Rectal smooth muscle tissue (tissue), 1 donor: Measurements from ENCODE around the gene CCDC102A.

Experiments
- H3K27ac ChIP-seq: one replicate; pipeline ENCODE4 v1.7.0; 2013; ENCODE audit warnings: low read depth, low read length, inconsistent platforms
- H3K27me3 ChIP-seq: one replicate; pipeline ENCODE4 v1.7.0; 2013; ENCODE audit warnings: low read length; ENCODE audit not compliant: control insufficient read depth, insufficient read depth
- H3K36me3 ChIP-seq: one replicate; pipeline ENCODE4 v1.7.0; 2013; ENCODE audit warnings: low read length; ENCODE audit not compliant: control insufficient read depth, insufficient read depth
- H3K4me1 ChIP-seq: one replicate; pipeline ENCODE4 v1.7.0; 2013; ENCODE audit warnings: low read length; ENCODE audit not compliant: control insufficient read depth, insufficient read depth
- H3K4me3 ChIP-seq: one replicate; pipeline ENCODE4 v1.7.0; 2013; ENCODE audit warnings: low read length
- H3K9ac ChIP-seq: one replicate; pipeline ENCODE4 v1.7.0; 2013; ENCODE audit warnings: low read length

Gene CCDC102A

DNA sequence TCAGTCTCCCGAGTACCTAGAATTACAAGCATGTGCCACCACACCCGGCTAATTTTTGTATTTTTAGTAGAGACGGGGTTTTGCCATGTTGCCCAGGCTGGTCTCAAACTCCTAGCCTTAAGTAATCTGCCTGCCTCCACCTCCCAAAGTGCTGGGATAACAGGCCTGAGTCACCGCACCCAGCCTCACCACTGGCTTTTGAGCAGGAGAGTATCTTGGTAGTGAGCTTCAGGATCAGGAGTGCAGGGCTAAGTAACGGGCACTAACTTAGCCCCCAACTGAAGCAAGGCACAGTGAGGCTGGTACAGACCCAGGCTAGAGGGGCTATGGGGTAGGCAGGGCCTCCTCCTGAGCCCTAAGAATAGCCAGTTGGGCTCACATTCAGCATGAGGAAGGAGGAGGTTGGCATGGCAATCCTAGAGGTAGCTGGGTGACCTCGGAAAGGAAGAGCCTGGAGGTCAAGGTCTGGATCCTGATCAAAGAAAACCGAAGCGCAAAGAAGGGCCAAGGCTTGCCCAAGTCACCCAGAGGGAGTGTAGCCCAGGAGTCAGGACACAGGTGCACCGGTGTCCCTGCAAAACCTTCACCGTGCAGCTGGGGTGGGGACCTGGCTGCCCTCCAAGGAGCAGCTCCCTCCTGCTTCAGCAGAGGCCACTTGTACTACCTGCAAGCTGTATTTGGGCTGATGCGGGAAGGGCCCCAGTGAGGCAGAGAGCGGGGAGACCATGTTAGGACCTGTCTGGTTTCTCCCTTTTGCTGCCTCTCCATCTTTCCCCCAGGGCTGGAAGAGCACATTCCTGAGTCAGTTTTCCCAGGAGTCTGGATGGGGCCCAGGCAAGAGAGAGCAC lies 4.8 kb upstream of the CCDC102A start:
- H3K36me3 ChIP-seq = no peaks in the 10 kb centered on the region
- no peak overlapping the region for H3K4me3 ChIP-seq
- H3K27ac ChIP-seq = no peak overlapping the region
- H3K4me1 ChIP-seq = no peaks in the 10 kb centered on the region
- H3K9ac ChIP-seq = no peak overlapping the region
- H3K27me3 ChIP-seq = no peaks in the 10 kb centered on the region

GRCh38 chr16:57540387-57540786 lies 4.0 kb upstream of the CCDC102A start:
- Histone ChIP-seq H3K4me1 (peaks cover under 1% of the 10 kb centered on the region), H3K36me3 (no peaks in the 10 kb centered on the region), H3K27me3 (no peaks in the 10 kb centered on the region), H3K9ac (no peak overlapping the region), H3K4me3 (no peak overlapping the region), H3K27ac (no peak overlapping the region)

DNA sequence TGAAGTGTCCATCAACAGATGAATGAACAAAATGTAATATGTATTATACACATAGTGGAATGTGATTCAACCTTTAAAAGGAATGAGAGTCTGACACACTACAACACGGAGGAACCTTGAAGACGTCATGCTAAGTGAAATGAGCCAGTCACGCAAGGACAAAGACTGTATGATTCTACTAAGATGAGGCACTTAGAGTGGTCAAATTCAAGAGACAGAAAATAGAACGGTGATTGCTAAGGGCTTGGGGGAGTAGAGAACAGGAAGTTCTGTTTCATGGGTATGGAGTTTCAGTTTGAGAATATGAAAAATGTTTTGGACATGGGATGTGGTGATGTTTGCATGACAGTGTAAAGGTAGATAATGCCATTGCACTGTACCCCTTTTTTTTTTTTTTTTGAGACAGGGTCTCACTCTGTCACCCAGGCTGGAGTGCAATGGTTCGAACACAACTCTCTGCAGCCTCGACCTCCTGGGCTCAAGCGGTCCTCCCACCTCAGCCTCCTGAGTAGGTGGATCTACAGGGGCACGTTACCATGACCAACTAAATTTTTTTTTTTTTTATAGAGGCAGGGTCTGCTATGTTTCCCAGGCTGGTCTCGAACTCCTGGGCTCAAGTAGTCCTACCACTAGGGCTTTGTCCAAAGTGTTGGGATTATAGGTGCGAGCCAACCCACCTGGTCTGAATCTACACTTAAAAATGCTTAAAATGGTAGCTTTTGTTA lies 2.9 kb upstream of the CCDC102A start:
- Histone ChIP-seq H3K9ac (no peak overlapping the region), H3K4me1 (peaks cover 4% of the 10 kb centered on the region), H3K4me3 (no peak overlapping the region), H3K27ac (no peak overlapping the region), H3K27me3 (no peaks in the 10 kb centered on the region), H3K36me3 (no peaks in the 10 kb centered on the region)

DNA sequence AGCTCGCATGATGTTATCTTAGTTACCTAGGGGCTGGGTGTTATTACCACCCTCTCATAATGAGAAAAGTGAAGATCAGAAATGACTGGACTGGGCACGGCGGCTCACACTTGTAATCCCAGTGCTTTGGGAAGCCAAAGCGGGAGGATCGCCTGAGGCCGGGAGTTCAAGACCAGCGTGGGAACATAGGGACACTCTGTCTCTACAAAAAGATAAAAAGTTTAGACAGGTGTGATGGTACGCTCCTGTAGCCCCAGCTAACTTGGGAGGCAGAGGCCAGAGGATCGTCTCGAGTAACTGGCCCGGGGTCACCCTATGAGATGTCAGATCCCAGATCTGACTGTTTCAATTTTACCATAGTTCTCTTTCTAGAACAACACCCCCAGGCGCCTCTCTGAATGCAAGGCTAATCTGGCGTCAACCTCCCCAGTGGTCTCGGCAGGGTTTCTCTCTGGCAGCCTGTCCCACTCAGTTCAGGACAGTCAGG lies 1.9 kb upstream of the CCDC102A start:
- Histone ChIP-seq H3K36me3 (no peaks in the 10 kb centered on the region), H3K27me3 (no peaks in the 10 kb centered on the region), H3K27ac (no peak overlapping the region), H3K4me1 (peaks cover 9% of the 10 kb centered on the region), H3K9ac (no peak overlapping the region), H3K4me3 (no peak overlapping the region)

DNA sequence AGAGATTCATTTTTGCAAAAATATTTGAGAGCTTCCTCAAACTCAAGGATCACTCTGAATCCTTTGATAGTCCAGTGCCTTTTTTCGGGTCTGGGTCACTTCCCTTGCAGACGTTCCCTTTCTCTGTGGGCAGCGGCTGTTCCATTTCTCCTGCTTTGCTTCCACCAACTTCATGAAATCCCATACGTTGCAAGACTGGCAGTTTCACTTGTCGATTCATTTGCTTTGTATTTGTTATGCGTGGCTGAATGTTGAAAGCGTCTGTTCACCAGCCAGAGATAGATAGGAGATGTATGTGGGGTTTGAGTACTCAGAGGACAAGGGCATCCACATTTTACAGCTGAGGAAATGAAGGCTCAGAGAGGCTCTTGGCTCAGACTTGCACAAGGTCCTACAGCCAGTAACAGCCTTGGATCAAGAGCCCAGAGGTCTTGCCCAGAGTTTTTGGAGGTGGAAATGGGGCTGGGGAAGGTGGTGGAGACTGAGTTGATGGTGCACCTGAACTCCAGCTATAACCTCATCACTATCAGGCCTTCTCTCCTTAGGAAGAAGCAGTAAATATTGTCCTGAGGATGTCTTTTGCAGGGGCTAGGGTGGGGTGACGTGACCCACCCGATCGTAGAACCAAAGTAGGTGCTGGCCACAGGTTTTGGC lies 1.3 kb upstream of the CCDC102A start:
- Histone ChIP-seq H3K9ac (no peak overlapping the region), H3K36me3 (no peaks in the 10 kb centered on the region), H3K27me3 (no peaks in the 10 kb centered on the region), H3K4me3 (no peak overlapping the region), H3K27ac (no peak overlapping the region), H3K4me1 (peaks cover 13% of the 10 kb centered on the region)

- Histone ChIP-seq H3K27me3 (no peaks in the 10 kb centered on the region), H3K4me1 (peaks cover 17% of the 10 kb centered on the region), H3K27ac (no peak overlapping the region), H3K4me3 (peak overlapping the region; percentile 66), H3K9ac (no peak overlapping the region), H3K36me3 (no peaks in the 10 kb centered on the region)
These were observed 779 bp upstream of the CCDC102A start for GRCh38 chr16:57537194-57537505.

GRCh38 chr16:57535680-57536305 lies 578 bp downstream of the CCDC102A start:
- Histone ChIP-seq H3K9ac (peak overlapping the region; percentile 56), H3K36me3 (no peaks in the 10 kb centered on the region), H3K27ac (peak overlapping the region; percentile 89), H3K4me1 (peaks cover 17% of the 10 kb centered on the region), H3K4me3 (peak overlapping the region; percentile 84), H3K27me3 (no peaks in the 10 kb centered on the region)

- Histone ChIP-seq H3K27ac (no peak overlapping the region), H3K9ac (peak overlapping the region; percentile 56), H3K4me1 (peaks cover 22% of the 10 kb centered on the region), H3K36me3 (no peaks in the 10 kb centered on the region), H3K4me3 (peak overlapping the region; percentile 84), H3K27me3 (no peaks in the 10 kb centered on the region)
These were observed 1.3 kb downstream of the CCDC102A start for GRCh38 chr16:57534881-57535658.

DNA sequence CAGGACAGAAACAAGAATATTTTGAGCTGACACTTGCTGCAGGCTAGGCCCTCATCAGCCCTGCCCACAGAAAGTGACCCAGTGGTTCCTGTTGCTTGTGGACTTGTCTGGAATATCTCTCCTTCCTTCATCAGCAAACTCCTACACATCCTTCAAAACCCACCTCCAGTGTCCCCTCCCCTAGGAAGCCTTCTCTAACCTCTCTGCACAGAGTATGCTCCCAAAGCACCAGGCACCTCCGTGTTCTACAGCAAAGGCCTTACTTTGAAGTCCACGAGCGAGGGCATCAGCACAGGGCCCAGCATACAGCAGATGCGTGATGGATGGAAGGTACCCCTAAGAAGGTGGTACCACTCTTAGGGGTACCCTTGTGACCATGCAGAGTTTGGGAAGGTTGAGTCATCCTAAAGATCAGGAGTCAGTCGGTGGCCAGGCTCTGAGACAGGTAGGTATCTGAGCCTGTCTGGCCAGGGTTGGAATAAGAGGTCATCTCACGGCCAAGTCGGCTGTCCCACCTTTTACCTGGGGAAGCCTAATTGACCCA lies 2.0 kb downstream of the CCDC102A start:
- no peaks in the 10 kb centered on the region for H3K27me3 ChIP-seq
- H3K27ac ChIP-seq = no peak overlapping the region
- no peaks in the 10 kb centered on the region for H3K36me3 ChIP-seq
- H3K4me3 ChIP-seq = no peak overlapping the region
- H3K4me1 ChIP-seq = peaks cover 22% of the 10 kb centered on the region
- no peak overlapping the region for H3K9ac ChIP-seq

GRCh38 chr16:57533431-57534336 lies 2.7 kb downstream of the CCDC102A start:
- H3K4me3 ChIP-seq = peak overlapping the region; percentile 44
- no peak overlapping the region for H3K9ac ChIP-seq
- peaks cover 22% of the 10 kb centered on the region for H3K4me1 ChIP-seq
- H3K36me3 ChIP-seq = no peaks in the 10 kb centered on the region
- H3K27ac ChIP-seq = no peak overlapping the region
- H3K27me3 ChIP-seq = no peaks in the 10 kb centered on the region

- Histone ChIP-seq H3K36me3 (no peaks in the 10 kb centered on the region), H3K27me3 (no peaks in the 10 kb centered on the region), H3K4me3 (no peak overlapping the region), H3K9ac (no peak overlapping the region), H3K4me1 (peaks cover 22% of the 10 kb centered on the region), H3K27ac (no peak overlapping the region)
These were observed 4.1 kb downstream of the CCDC102A start for GRCh38 chr16:57532266-57532625.
